ENCODE data around the gene RBM19.

DNA sequence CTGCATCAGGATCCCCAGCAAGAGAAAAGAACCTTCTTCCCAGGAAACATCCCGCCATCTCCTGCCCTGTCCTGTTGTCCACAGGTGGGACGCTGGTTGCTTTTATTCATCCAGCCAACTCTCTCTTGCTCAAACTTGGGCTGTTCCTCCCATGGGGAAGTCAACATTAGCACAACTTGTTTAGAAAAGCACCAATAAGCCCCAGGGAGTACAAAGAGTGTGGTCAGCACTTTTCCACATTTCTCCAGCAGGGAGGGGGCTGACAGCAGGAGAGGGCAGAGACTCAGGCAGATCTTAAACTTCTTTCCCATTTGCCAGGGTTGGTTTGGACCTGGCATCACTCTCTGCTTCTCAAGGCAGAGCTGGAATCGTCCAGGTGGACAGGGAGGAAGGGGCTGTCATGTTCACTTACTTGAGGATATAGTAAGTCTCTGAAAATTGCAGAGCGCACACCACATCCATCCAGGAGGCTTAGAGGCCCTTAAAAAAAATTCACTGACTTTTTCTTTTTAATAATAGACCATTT is 74.9 kb downstream of the RBM19 start:
- TF ChIP-seq CTCF (IDR thresholded peaks at IDR 0.05) (no peak), POLR2A (IDR thresholded peaks at IDR 0.05) (no peak)

Measured in heart left ventricle (tissue), 13 donors.